GM18511 (cell line): ENCODE results near the gene TBC1D8.
A peak's percentile ranks its signal among the peaks of the same experiment; 100 is the strongest.

ENCODE experiments used
- ATAC-seq: cut with Tn5 transposase; IDR thresholded peaks from one replicate; pipeline ENCODE4 v1.9.1; 2021; ENCODE audit warnings: mild to moderate bottlenecking, moderate library complexity; ENCODE audit not compliant: unreplicated experiment

The TBC1D8 gene

GRCh38 chr2:101004620-101005325 lies 146.4 kb downstream of the TBC1D8 start:
- no peak for ATAC-seq

- no peak for ATAC-seq
These were observed 147.9 kb downstream of the TBC1D8 start for GRCh38 chr2:101003278-101003775.

- ATAC-seq = no peak
These were observed 148.5 kb downstream of the TBC1D8 start for GRCh38 chr2:101002562-101003277.

- peak; percentile 98 for ATAC-seq
These were observed 149.3 kb downstream of the TBC1D8 start, which contains the start of gene RPL31 for GRCh38 chr2:101001691-101002561. TSS of gene RPL31 (plus strand) at chr2:101002289. CDS start at chr2:101002702, 413 bp downstream.

GRCh38 chr2:100999995-101000394 lies 151.2 kb downstream of the TBC1D8 start:
- ATAC-seq = no peak

GRCh38 chr2:100998235-100998573 lies 153.0 kb downstream of the TBC1D8 start:
- ATAC-seq = no peak

- ATAC-seq = no peak
These were observed 153.5 kb downstream of the TBC1D8 start for GRCh38 chr2:100997509-100998234.

GRCh38 chr2:100995309-100996075 lies 155.7 kb downstream of the TBC1D8 start:
- ATAC-seq = no peak

- no peak for ATAC-seq
These were observed 157.9 kb downstream of the TBC1D8 start for GRCh38 chr2:100993294-100993693.

GRCh38 chr2:100992262-100992661 lies 158.9 kb downstream of the TBC1D8 start:
- ATAC-seq = no peak

GRCh38 chr2:100991404-100991773 lies 159.8 kb downstream of the TBC1D8 start:
- ATAC-seq = no peak

GRCh38 chr2:100990650-100991403 lies 160.4 kb downstream of the TBC1D8 start:
- no peak for ATAC-seq

GRCh38 chr2:100990166-100990565 lies 161.0 kb downstream of the TBC1D8 start:
- ATAC-seq = no peak

GRCh38 chr2:100989666-100990065 lies 161.5 kb downstream of the TBC1D8 start:
- no peak for ATAC-seq

GRCh38 chr2:100988630-100989417 lies 162.4 kb downstream of the TBC1D8 start:
- no peak for ATAC-seq

- no peak for ATAC-seq
These were observed 163.2 kb downstream of the TBC1D8 start for GRCh38 chr2:100987974-100988373.

- no peak for ATAC-seq
These were observed 163.6 kb downstream of the TBC1D8 start for GRCh38 chr2:100987536-100987935.

GRCh38 chr2:100986157-100986556 lies 165.0 kb downstream of the TBC1D8 start:
- no peak for ATAC-seq
